Mesenchymal stem cell (in vitro differentiated cells and primary cell): ENCODE measurements around the gene DIAPH2.

Experiments used
- DNase-seq: peaks from one replicate; pipeline ENCODE4 v3.0.0-alpha.2; 2013
- H2AFZ ChIP-seq: one replicate; pipeline ENCODE4 v1.6.1; 2013; ENCODE audit warnings: low read depth, mild to moderate bottlenecking, control low read depth, inconsistent platforms, low read length, moderate library complexity
- H2AK5ac ChIP-seq: 2 replicates; pipeline ENCODE4 v1.6.1; 2013; ENCODE audit warnings: low read length, moderate library complexity, mild to moderate bottlenecking, inconsistent platforms; ENCODE audit not compliant: severe bottlenecking
- H2BK120ac ChIP-seq: one replicate; pipeline ENCODE4 v1.6.1; 2013; ENCODE audit warnings: low read depth, mild to moderate bottlenecking, inconsistent platforms, low read length, moderate library complexity
- H2BK12ac ChIP-seq, 2 experiments: one replicate each; pipeline ENCODE4 v1.6.1; 2013; ENCODE audit warnings: inconsistent platforms in 2 of 2, low read length in 2 of 2, mild to moderate bottlenecking in 2 of 2, moderate library complexity in 2 of 2, control low read depth in 1 of 2
- H2BK15ac ChIP-seq: one replicate; pipeline ENCODE4 v1.6.1; 2013; ENCODE audit warnings: mild to moderate bottlenecking, low read depth, inconsistent platforms; ENCODE audit not compliant: poor library complexity, severe bottlenecking
- H2BK5ac ChIP-seq: 2 replicates; pipeline ENCODE4 v1.6.1; 2013; ENCODE audit warnings: low read depth, mild to moderate bottlenecking, low read length, control low read depth, inconsistent platforms; ENCODE audit not compliant: poor library complexity, severe bottlenecking
- H3K14ac ChIP-seq, 2 experiments: one replicate each; pipeline ENCODE4 v1.6.1; 2013; ENCODE audit warnings: inconsistent platforms in 2 of 2, low read length in 2 of 2, control low read depth in 1 of 2, mild to moderate bottlenecking in 1 of 2, moderate library complexity in 1 of 2
- H3K18ac ChIP-seq, 2 experiments: one replicate each; pipeline ENCODE4 v1.6.1; 2013; ENCODE audit warnings: inconsistent platforms in 2 of 2, low read length in 2 of 2, control low read depth in 1 of 2, low read depth in 1 of 2, mild to moderate bottlenecking in 1 of 2
- H3K23ac ChIP-seq, 2 experiments: one replicate each; pipeline ENCODE4 v1.6.1; 2013; ENCODE audit warnings: inconsistent platforms in 2 of 2, low read length in 2 of 2, mild to moderate bottlenecking in 2 of 2, moderate library complexity in 2 of 2, control low read depth in 1 of 2
- H3K27ac ChIP-seq: 2 replicates; pipeline ENCODE4 v1.5.1; 2013; ENCODE audit warnings: mild to moderate bottlenecking, moderate library complexity, low read length, control low read depth, inconsistent platforms; ENCODE audit not compliant: poor library complexity, severe bottlenecking
- H3K27me3 ChIP-seq, 2 experiments: 2 replicates each; pipeline versions ENCODE4 v1.6.1 to v1.7.0; 2013; ENCODE audit warnings: low read length in 2 of 2, mild to moderate bottlenecking in 2 of 2, moderate library complexity in 2 of 2, control low read depth in 1 of 2, inconsistent platforms in 1 of 2; ENCODE audit not compliant: control insufficient read depth in 1 of 2, insufficient read depth in 1 of 2
- H3K36me3 ChIP-seq, 2 experiments: 2 replicates each; pipeline versions ENCODE4 v1.6.1 to v1.7.0; 2013; ENCODE audit warnings: low read length in 2 of 2, control low read depth in 1 of 2, inconsistent platforms in 1 of 2, low read depth in 1 of 2, mild to moderate bottlenecking in 1 of 2; ENCODE audit not compliant: insufficient read depth in 2 of 2, control insufficient read depth in 1 of 2
- H3K4ac ChIP-seq, 2 experiments: one replicate each; pipeline ENCODE4 v1.6.1; 2013; ENCODE audit warnings: inconsistent platforms in 2 of 2, low read length in 2 of 2, mild to moderate bottlenecking in 2 of 2, moderate library complexity in 2 of 2, control low read depth in 1 of 2, low read depth in 1 of 2
- H3K4me1 ChIP-seq: 2 replicates; pipeline ENCODE4 v1.6.1; 2013; ENCODE audit warnings: low read depth, low read length, control low read depth; ENCODE audit not compliant: control insufficient read depth, insufficient read depth
- H3K4me2 ChIP-seq: 2 replicates; pipeline ENCODE4 v1.6.1; 2013; ENCODE audit warnings: low read length, mild to moderate bottlenecking, inconsistent platforms; ENCODE audit not compliant: poor library complexity, severe bottlenecking
- H3K4me3 ChIP-seq, 2 experiments: 2 replicates each; pipeline versions ENCODE4 v1.5.1 to v1.7.0; 2013; ENCODE audit warnings: low read length in 2 of 2, mild to moderate bottlenecking in 2 of 2, control low read depth in 1 of 2, low read depth in 1 of 2; ENCODE audit not compliant: insufficient read depth in 1 of 2
- H3K79me1 ChIP-seq: replicated peaks from 2 replicates; pipeline ENCODE4 v1.6.1; 2013; ENCODE audit warnings: mild to moderate bottlenecking, control low read depth, low read length, inconsistent platforms; ENCODE audit not compliant: poor library complexity, severe bottlenecking
- H3K9ac ChIP-seq: 2 replicates; pipeline ENCODE4 v1.7.0; 2013; ENCODE audit warnings: mild to moderate bottlenecking, low read length, moderate library complexity
- H3K9me3 ChIP-seq: 2 replicates; pipeline ENCODE4 v1.7.0; 2013; ENCODE audit warnings: mild to moderate bottlenecking, low read length; ENCODE audit not compliant: control insufficient read depth
- H4K8ac ChIP-seq: one replicate; pipeline ENCODE4 v1.6.1; 2013; ENCODE audit warnings: inconsistent platforms, mild to moderate bottlenecking, low read length, moderate library complexity
- H4K91ac ChIP-seq: one replicate; pipeline ENCODE4 v1.6.1; 2013; ENCODE audit warnings: mild to moderate bottlenecking, low read length, inconsistent platforms
- WGBS: methylation state at CpG from one replicate; pipeline ENCODE4 v1.1.7; 2013; ENCODE audit warnings: mixed read lengths; 5-methylcytosine and 5-hydroxymethylcytosine counted together

The DIAPH2 gene

DNA sequence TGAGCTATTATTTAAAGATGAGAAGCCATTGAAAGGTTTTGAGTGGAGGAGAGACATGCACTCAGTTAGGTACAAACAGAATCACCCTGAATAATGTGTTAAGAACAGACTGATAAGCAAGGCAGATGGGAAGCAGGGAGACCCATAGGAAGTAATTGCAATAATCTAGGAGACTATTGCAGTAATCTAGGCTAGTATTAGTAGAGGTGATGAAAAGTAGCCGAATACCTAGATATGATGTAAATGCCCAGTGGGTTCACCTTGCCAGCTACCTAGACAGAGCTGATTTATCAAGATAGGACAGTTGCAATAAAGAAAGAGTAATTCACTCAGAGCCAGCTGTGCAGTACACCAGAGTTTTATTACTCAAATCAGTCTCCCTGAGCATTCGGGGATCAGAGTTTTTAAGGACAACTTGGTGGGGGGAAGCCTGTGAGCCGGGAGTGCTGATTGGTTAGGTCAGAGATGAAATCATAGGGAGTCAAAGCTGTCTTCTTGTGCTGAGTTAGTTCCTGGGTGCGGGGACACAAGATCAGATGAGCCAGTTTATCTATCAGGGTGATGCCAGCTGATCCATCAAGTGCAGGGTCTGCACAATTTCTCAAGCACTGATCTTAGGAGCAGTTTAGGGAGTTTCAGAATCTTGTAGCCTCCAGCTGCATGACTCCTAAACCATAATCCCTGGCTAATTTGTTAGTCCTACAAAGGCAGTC is 626.6 kb downstream of the DIAPH2 start:
- no peak overlapping the region for H4K8ac ChIP-seq
- H3K79me1 ChIP-seq: no peaks in the 10 kb centered on the region
- H2BK12ac ChIP-seq: no peak overlapping the region
- DNase-seq: no peak
- WGBS: 68% methylated on average over 4 of the region's 4 CpGs
- H3K27ac ChIP-seq: no peak overlapping the region
- no peak overlapping the region for H2BK5ac ChIP-seq
- no peak overlapping the region for H3K14ac ChIP-seq
- H3K36me3 ChIP-seq: no peaks in the 10 kb centered on the region
- H2AFZ ChIP-seq: no peak overlapping the region
- H2AK5ac ChIP-seq: no peak overlapping the region
- no peak overlapping the region for H3K18ac ChIP-seq
- H3K4me1 ChIP-seq: no peaks in the 10 kb centered on the region
- H3K9me3 ChIP-seq: no peaks in the 10 kb centered on the region
- no peaks in the 10 kb centered on the region for H3K27me3 ChIP-seq
- no peak overlapping the region for H3K4me2 ChIP-seq
- no peak overlapping the region for H4K91ac ChIP-seq
- H2BK120ac ChIP-seq: no peak overlapping the region
- H2BK15ac ChIP-seq: no peak overlapping the region
- H3K9ac ChIP-seq: no peak overlapping the region
- H3K4ac ChIP-seq: no peak overlapping the region
- H3K23ac ChIP-seq: no peak overlapping the region
- no peak overlapping the region for H3K4me3 ChIP-seq

DNA sequence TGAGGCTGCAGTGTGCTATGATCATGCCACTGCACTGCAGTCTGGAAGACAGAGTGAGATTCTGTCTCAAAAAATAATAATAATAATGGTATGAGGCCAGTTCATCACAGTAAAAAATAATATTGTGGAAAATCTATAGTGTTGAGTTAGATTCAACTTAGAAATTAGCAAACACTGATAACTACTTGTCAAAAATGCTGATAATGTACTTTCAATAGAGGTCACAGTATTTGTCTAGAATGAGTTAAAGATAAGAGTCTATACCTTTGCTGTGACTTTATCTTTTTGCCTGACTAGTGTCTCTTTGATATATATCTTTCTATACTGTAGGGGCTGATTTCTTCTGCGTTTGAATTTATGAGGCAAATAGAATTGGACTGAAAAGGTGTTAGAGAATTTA is 629.7 kb downstream of the DIAPH2 start:
- H3K4ac ChIP-seq: no peak overlapping the region
- H2AK5ac ChIP-seq: no peak overlapping the region
- H3K23ac ChIP-seq: no peak overlapping the region
- no peaks in the 10 kb centered on the region for H3K36me3 ChIP-seq
- H3K4me3 ChIP-seq: no peak overlapping the region
- no peak overlapping the region for H2BK120ac ChIP-seq
- WGBS: no CpG with 5 or more reads among the region's 1 CpG
- no peaks in the 10 kb centered on the region for H3K27me3 ChIP-seq
- no peak overlapping the region for H3K18ac ChIP-seq
- H3K4me1 ChIP-seq: no peaks in the 10 kb centered on the region
- no peak overlapping the region for H4K91ac ChIP-seq
- no peak overlapping the region for H3K9ac ChIP-seq
- H2BK5ac ChIP-seq: no peak overlapping the region
- no peaks in the 10 kb centered on the region for H3K79me1 ChIP-seq
- no peak overlapping the region for H2AFZ ChIP-seq
- H3K4me2 ChIP-seq: no peak overlapping the region
- H3K9me3 ChIP-seq: no peaks in the 10 kb centered on the region
- no peak overlapping the region for H3K27ac ChIP-seq
- H2BK12ac ChIP-seq: no peak overlapping the region
- no peak overlapping the region for H4K8ac ChIP-seq
- H3K14ac ChIP-seq: no peak overlapping the region
- DNase-seq: no peak
- H2BK15ac ChIP-seq: no peak overlapping the region

DNA sequence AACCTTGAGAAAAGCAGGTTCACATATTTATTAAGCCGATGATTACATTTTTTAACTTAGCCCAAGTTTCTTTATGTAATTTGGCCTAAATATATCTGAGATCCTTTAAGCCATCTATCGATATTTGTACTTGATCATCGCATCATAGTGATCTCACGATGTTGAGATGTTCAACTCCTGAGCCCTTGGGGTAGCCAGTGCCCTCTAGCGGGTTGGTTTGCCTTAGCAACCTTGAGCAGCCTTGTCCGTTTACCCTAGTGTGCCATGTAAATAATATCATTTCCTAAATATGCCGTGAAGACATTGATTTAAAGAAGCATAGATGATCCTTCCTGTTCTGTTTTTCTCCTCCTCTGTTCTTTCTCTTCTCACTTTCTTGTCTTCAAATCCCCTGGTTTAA is 631.3 kb downstream of the DIAPH2 start:
- H3K18ac ChIP-seq: no peak overlapping the region
- no peak overlapping the region for H4K8ac ChIP-seq
- H3K14ac ChIP-seq: no peak overlapping the region
- no peak overlapping the region for H3K23ac ChIP-seq
- H3K4me2 ChIP-seq: no peak overlapping the region
- H3K9me3 ChIP-seq: no peaks in the 10 kb centered on the region
- no peaks in the 10 kb centered on the region for H3K27me3 ChIP-seq
- H3K4me3 ChIP-seq: no peak overlapping the region
- H2BK12ac ChIP-seq: no peak overlapping the region
- no peak for DNase-seq
- H3K36me3 ChIP-seq: no peaks in the 10 kb centered on the region
- H3K27ac ChIP-seq: no peak overlapping the region
- H3K4me1 ChIP-seq: no peaks in the 10 kb centered on the region
- no peak overlapping the region for H4K91ac ChIP-seq
- no peak overlapping the region for H2BK15ac ChIP-seq
- no peak overlapping the region for H2AFZ ChIP-seq
- no peak overlapping the region for H3K9ac ChIP-seq
- 68% methylated on average over 6 of the region's 7 CpGs for WGBS
- no peak overlapping the region for H2BK120ac ChIP-seq
- no peaks in the 10 kb centered on the region for H3K79me1 ChIP-seq
- no peak overlapping the region for H2BK5ac ChIP-seq
- no peak overlapping the region for H2AK5ac ChIP-seq
- no peak overlapping the region for H3K4ac ChIP-seq

DNA sequence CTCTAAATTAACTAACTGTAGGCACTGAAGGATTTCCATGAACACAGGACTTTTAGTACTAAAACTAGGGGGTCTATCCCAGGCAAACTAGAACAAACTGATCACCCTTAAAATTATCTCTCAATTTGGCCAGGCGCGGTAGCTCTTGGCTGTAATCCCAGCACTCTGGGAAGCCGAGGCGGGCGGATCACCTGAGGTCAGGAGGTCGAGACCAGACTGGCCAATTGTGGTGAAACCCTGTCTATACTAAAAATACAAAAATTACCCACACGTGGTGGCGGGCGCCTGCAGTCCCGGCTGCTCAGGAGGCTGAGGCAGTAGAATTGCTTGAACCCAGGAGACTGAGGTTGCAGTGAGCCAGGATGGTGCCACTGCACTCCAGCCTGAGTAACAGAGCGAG is 635.7 kb downstream of the DIAPH2 start:
- Histone ChIP-seq H3K27me3 (no peaks in the 10 kb centered on the region), H3K9me3 (no peaks in the 10 kb centered on the region), H2BK5ac (no peak overlapping the region), H3K9ac (no peak overlapping the region), H3K4ac (no peak overlapping the region), H2BK120ac (no peak overlapping the region), H3K14ac (no peak overlapping the region), H3K18ac (no peak overlapping the region), H4K91ac (no peak overlapping the region), H2AK5ac (no peak overlapping the region), H2BK12ac (no peak overlapping the region), H3K4me3 (no peak overlapping the region), H2BK15ac (no peak overlapping the region), H4K8ac (no peak overlapping the region), H3K4me1 (no peaks in the 10 kb centered on the region), H2AFZ (no peak overlapping the region), H3K27ac (no peak overlapping the region), H3K23ac (no peak overlapping the region), H3K79me1 (no peaks in the 10 kb centered on the region), H3K4me2 (no peak overlapping the region), H3K36me3 (no peaks in the 10 kb centered on the region)
- no peak for DNase-seq
- 87% methylated on average over 6 of the region's 11 CpGs for WGBS
